ENCODE measurements around the gene EPN1.
"Not testable (repeated sequence)": the region's sequence is repeated elsewhere in the genome, so short reads cannot be mapped to it uniquely, and the experiment has no call there.

The EPN1 gene

DNA sequence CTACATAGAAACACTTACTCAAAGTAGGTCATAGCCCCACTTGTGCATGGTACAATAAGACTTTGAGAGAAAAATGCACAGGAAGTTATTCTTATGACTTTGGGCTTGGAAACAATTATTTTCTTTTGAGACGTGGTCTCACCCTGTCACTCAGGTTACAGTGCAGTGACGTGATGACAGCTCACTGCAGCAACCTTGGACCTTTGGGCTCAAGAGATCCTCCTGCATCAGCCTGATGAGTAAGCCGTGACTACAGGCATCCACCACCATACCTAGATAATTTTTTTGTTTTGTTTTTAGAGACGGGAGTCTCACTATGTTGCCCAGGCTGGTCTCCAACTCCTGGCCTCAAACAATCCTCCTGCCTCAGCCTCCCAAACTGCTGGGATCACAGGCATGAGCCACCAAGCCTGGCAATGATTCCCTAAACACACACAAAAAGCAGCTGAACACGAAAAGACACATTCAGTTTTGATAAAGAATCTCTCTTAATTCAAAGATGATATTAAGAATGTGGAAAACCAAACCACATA, 45.3 kb downstream of the EPN1 start:
- no peak for DNase-seq (ENCODE audit: low spot score)

GRCh38 chr19:55720801-55721200, 45.8 kb downstream of the EPN1 start:
- DNase-seq (ENCODE audit: low spot score): no peak

DNA sequence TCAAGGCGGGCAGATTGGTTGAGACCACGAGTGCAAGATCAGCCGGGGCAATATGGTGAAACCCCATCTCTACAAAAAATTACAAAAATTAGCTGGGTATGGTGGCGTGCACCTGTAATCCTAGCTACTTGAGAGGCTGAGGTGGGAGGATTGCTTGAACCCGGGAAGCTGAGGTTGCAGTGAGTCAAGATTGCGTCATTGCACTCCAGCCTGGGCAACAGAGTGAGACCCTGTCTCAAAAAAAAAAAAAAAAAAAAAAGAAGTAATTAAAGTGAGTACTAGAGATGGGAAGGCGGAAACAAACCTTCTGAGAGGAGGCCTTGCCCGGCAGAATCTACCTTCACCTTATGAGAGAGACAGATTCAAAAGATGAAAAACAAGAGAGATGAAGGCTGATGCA, 48.5 kb downstream of the EPN1 start:
- DNase-seq (ENCODE audit: low spot score): no peak

GRCh38 chr19:55730378-55730777, 55.4 kb downstream of the EPN1 start:
- not testable (repeated sequence) for DNase-seq (ENCODE audit: low spot score)

GRCh38 chr19:55738302-55738701, 63.3 kb downstream of the EPN1 start, which contains the start of gene NLRP9:
NLRP9 (minus strand) TSS chr19:55738402; CDS start chr19:55738374, 28 bp downstream.
- DNase-seq (ENCODE audit: low spot score): no peak

DNA sequence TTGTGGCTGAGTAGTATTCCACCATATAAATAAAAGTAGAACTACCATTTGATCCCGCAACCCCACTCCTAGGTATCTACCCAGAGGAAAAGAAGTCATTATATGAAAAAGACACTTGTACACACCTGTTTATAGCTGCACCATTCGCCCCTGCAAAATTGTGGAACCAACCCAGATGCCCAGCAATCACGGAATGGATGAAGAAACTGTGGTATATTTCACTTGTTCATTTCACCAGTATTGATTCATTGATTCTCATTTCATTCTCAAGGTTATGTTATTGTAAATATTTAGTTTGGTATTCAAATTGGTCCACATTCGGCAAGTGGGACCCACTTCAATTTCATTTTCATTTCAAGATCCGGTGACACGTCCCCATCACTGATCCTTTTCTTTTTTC, 75.7 kb downstream of the EPN1 start:
- DNase-seq (ENCODE audit: low spot score): no peak

DNA sequence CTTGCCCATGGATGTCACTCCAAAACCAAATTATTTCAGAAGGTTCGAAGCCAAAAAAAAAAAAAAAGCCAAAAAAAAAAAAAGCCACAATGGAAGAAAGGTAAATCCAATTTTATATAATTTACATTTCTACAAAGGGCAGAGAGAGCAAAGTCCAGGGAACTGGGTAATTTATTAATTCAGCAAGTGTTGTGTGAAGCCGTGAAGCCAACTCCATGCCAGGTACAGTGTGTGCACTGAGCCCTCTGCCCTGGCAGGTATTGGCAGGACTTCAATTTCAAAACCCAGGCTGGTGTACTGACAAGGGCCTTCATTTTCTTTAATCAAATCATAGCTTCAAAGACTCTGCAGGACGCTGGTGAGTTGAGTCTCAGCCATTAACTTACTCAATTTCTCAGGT, 78.4 kb downstream of the EPN1 start:
- no peak for DNase-seq (ENCODE audit: low spot score)

DNA sequence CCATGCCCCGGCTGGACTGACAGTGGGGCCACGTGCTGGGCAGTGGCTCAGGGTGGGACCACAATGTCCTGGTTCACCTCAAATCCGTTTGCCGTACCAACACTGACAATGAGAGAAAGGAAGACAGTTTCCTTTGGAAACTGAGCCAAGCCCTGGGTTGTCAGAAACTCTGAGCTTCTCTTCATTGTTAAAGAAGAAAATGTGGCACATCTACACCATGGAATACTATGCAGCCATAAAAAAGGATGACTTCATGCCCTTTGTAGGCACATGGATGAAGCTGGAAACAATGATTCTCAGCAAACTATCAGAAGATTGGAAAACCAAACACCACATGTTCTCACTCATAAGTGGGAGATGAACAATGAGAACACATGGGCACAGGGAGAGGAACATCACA, 81.8 kb downstream of the EPN1 start:
- DNase-seq (ENCODE audit: low spot score): not testable (repeated sequence)

DNA sequence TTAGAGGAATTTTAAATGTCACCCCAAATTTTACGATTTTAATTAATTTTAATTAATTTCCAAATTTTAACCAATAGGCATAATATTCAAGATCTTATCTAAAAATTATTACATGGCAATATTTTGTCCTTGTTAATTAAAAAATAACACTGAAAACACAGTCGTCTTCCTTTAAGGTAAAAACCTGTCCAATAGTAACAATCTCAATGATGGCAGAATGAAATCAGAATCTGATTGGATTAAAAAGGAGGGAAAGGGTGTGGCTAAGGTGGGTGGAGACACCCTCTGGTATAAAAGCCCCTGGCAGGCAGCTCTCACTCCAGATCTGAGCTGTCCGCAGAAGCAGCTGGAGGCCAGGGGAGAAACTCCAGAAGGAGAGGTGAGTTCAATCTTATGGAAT, 83.8 kb downstream of the EPN1 start, which contains the start of gene RFPL4A:
Gene RFPL4A (plus strand): TSS at position 301 of the 400 bp plus-strand sequence. CDS start 2,704 bp downstream, outside the sequence.
- not testable (repeated sequence) for DNase-seq (ENCODE audit: low spot score)
